Activated T-cell treated with anti-CD3 and anti-CD28 coated beads for 1 hour (primary cell): ENCODE measurements around the gene CCDC197.
A peak's percentile ranks its signal among the peaks of the same experiment; 100 is the strongest.

Source experiments
- DNase-seq: peaks from one replicate; pipeline ENCODE4 v3.0.0-alpha.2; 2020; ENCODE audit warnings: low read depth

The CCDC197 gene

DNA sequence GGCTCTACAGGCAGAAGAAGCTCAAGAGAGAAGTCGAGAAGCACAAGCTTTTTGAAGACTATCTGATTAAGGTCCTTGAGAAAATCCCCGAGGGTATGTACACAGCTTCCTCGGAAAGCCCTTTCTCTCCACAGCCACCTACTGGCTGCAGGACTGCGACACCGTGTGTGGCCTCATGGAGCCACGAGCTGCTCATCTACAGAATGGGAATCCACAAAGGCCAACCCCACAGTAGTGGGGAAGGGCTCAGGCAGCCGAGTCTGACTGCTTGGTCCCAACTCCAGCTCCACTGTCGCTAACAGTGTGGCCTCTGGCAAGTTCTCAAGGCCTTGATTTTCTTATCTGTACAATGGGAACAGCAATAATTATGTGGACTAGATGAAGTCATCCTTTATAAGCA is 2.5 kb downstream of the CCDC197 start:
- DNase-seq, result no peak

- DNase-seq, result no peak
These were observed 3.2 kb downstream of the CCDC197 start for GRCh38 chr14:94000267-94000666.

DNA sequence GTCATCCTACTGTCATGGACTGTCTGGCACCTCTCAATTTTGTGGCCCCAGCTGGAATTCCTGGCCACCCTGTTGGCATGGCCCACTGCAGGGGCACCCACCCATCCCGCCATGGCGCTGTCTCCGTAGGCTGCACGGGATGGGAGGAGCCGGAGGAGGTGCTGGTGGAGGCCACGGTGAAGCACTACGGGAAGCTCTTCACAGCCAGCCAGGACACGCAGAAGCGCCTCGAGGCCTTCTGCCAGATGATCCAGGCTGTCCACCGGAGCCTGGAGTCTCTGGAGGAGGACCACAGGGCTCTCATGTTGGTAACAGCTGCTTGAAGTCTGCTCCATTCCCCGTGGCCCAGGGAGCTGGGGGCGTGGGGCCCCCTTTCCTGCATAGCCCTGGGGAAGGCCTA is 3.9 kb downstream of the CCDC197 start:
- DNase-seq, result no peak

DNA sequence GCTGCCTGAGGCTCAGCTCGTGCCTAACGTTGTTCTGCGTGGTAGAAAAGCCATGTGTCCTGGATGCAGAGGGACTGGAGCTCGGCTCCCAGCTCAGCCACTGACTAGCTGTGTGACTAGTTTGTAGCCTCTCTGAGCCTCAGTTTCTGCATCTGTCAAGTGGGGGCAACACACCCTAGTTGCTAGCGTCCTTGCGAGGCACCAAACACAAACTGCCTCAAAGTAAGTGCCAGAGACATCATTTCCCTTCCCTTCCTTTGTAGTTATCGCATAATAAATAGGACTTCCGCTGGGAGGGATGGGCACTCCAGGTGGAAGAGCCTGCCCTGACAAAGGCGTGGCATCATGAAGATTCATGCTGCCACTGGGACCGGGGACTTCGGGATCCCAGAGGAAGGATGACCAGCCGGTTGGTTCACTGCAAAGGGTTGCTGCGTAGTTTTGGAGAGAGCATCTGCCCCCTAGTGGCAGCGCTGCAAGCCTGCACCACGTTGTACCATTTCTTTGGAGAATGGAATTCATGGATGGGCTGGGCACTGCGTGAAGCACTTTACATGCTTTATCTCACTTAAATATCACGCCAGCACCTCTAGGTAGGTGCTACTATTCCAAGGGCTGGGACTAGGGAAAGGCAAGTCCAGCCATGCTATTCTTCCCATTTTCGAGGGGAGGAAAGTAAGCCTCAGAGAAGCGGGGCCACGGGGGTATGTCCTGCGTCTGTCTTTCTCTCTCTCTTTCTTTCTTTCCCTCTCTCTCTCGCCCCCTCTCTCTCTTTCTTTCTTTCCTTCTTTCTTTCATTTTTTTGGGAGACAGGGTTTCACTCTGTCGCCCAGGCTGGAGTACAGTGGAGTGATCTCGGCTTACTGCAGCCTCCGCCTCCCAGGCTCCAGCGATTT is 4.6 kb downstream of the CCDC197 start:
- peak; percentile 43 for DNase-seq

GRCh38 chr14:94003397-94003796 is 6.3 kb downstream of the CCDC197 start:
- DNase-seq, result no peak

DNA sequence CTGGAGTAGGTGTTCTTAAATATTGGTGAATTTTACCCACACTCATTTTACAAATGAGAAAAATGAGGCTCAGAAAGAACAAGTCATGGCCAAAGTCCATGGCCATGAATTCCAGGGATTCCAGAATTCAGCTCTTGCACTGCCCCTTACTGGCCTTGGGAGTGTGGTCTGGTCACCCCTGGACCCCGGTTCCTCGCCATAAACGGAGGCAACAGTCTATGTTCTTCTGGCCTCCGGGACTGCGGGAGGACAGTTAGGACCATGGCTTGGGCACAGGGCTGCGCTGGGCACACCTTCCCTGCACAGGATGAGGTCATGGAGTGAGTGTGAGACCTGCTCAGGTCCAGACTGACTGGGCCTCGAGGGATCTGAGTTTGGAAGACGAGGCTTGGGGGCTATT is 6.9 kb downstream of the CCDC197 start:
- no peak for DNase-seq

DNA sequence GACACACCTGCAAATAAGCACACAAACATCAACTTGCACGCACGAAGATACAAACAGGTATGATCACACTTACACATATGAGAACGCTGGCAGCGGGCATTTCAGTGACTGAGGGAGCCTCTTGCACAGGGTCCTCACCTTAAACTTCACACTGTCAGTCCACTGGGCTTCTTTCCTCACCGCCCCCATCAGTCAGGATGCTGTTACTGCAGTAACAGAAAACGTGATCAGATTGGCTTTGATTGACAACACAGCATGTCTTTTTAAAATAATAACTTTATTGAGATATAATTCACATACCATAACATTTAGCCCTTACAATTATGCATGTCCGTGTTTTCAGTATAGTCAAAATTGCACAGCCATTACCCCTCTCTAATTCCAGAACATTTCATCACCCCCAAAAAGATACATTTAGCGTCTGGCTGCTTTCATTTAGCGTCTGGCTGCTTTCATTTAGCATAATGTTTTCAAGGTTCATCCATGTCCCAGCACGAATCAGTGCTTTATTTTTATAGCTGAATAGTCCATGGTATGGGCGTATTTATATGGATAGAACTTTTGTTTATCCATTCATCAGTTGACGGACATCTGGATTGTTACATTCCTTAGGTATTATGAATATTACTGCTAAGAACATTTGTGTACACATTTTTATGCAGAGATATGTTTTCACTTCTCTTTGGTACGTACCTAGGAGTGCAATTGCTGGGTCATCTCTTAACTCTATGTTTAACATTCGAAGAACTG is 8.4 kb downstream of the CCDC197 start:
- DNase-seq, result no peak

GRCh38 chr14:94008234-94008633 is 11.1 kb downstream of the CCDC197 start:
- no peak for DNase-seq

DNA sequence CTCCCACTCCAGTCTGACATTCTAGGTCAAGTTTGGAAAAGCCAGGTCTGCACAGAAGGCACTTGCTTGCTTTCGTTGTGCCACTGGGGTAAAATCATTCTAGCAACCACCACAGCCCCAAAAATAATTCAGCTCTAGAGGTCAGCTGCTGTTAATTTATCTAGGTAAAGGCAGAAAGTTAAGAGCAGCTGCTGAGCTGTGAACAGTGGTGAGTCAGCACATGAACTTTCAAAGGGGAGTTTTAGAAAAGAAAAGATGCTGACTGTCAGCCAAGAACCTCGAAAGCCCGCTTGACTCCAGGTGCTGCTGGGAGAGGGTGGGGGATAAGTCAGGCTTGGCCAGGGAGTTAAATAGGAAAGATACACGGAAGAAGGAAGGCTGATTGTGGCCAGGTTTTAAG is 12.7 kb downstream of the CCDC197 start:
- DNase-seq, result no peak

- DNase-seq, result no peak
These were observed 13.5 kb downstream of the CCDC197 start for GRCh38 chr14:94010625-94011024.

GRCh38 chr14:94011795-94012194 is 14.7 kb downstream of the CCDC197 start:
- DNase-seq, result no peak

- no peak for DNase-seq
These were observed 17.3 kb downstream of the CCDC197 start for GRCh38 chr14:94014382-94014781.

DNA sequence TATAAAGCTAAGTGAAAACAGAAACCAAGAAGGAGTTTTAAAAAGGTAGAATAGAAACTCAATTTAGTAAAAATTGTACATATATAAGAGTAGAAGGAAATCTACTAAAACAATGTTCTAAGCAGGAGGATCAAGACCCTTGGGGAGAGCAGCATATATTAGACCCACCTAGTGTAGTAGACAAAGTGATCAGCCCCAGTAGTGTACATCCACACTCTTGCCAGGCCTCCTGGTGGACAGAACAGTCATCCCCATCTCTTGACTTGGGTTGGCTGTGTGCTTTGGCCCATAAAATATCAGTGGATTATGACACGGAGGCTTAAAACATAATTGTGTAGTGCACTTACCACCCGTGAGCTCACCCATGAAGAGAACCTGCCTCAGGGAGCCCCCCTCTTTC is 18.1 kb downstream of the CCDC197 start:
- DNase-seq, result no peak

DNA sequence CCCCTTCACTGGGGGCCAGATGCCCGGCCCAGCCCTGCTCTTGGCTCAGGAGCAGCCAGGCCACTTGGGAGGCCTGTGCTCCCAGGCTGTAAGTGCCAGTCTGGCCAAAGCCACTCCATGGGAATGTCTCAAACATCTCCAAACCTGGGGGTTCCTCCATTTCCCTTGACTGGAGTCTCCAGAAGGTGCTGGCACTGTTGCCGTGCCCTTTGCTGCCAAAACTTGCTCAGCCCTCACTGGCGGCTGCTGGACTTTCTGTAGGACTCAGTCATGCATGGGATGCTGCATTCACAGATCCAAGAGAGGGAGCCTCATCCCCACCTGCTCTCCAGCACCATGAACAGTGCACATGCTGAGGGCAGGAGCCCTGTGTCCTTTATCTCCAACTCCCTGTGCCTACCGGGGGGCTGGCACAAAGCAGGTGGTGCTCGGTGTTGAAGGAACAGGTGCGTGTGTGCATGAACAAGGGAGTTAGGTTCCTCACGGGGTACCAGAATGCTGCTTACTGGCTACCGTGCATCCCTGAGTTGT is 19.4 kb downstream of the CCDC197 start:
- DNase-seq, result no peak

- DNase-seq, result no peak
These were observed 21.2 kb downstream of the CCDC197 start for GRCh38 chr14:94018308-94018707.

DNA sequence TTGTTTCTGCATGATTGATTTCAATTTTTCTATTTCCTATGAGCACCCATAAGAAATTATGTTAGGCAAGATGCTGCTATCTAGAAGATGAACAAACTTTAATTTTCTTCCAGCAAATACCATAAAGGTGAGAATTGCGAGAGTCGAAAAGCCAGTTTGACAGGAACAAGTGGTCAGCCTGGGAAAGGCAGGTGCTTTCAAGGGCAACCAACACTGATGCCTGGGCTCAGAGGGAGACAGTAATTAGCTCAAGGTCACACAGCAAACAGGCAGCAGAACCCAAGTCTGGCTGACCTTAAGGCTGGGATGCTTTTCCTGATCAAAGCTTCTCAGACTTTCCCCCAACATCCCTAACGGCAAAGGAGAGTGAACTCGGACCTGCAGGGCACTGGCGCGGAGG is 22.2 kb downstream of the CCDC197 start:
- DNase-seq, result no peak

GRCh38 chr14:94020267-94020666 is 23.2 kb downstream of the CCDC197 start:
- no peak for DNase-seq

GRCh38 chr14:94021001-94021400 is 23.9 kb downstream of the CCDC197 start:
- DNase-seq, result no peak

DNA sequence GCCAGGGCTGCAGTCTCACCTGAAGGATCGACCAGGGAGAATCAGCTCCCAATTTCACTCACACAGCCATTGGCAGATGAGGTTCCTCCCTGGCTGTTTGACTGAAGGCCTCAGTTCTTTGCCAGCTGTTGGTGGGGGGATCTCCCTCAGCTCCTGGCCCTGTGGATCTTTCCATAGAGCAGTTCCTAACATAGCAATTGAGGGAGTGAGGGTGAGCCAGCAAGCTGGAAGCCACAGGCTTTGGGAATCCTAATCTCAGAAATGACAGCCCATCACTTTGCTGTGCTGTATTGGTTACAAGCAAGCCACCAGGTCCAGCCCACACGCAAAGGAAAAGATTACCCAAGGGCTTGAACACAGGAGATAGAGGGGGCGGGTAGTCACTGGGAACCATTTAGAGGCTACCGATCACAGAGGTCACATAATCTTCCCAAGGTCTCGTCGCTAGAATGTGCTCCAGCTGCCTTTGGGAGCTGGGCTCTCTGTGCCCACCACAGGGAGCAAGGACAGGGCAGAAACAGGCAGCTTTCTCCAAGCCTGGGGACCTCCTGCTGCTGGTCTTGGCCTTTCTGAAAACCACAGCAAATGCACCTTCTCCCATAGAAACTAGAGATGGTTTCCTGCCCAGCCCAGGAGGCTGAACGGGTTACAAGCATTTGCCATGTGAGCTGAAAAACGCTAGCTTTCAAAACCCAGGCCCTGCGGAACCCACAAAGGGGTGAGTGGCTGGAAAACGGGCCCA is 24.5 kb downstream of the CCDC197 start:
- no peak for DNase-seq

- DNase-seq, result no peak
These were observed 25.7 kb downstream of the CCDC197 start for GRCh38 chr14:94022532-94023411.

DNA sequence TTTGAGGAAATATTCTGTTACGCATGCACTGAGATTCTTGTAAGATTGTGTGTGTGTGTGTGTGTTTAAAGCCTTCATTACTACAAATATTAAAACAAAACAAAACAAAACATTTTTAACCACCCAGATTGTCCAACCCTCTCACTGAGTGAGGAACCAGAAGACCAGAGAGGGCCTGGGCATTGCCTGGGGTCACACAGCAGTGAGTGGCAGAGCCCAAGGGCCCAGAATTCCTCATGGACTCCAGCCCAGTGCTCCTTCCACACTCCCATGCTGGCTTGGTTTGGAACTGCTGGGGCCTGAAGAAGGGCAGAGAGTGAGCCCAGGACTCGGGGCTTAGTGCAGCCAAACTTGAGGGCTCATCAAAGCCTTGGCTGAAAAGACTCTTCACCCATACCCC is 27.4 kb downstream of the CCDC197 start:
- DNase-seq, result no peak
